ENCODE measurements around the gene DMXL2.

The DMXL2 gene

GRCh38 chr15:51621936-51622603 is 501 bp downstream of the DMXL2 start:
- TF ChIP-seq POLR2AphosphoS5 (IDR thresholded peaks at IDR 0.05; ENCODE audit: low read depth, low read length) (no peak), FOXP2 (optimal IDR thresholded peaks at IDR 0.05; ENCODE audit: borderline replicate concordance, extremely low read depth, extremely low read length, insufficient read depth) (no peak), SIN3A (IDR thresholded peaks at IDR 0.05; ENCODE audit: borderline replicate concordance, insufficient read depth, low read length) (no peak), TAF1 (IDR thresholded peaks at IDR 0.05; ENCODE audit: borderline replicate concordance, insufficient read depth, low read length) (no peak), REST (IDR thresholded peaks at IDR 0.05; ENCODE audit: insufficient read depth in 1 of 2, low read depth in 2 of 2, low read length in 2 of 2) (no peak)

GRCh38 chr15:51621155-51621765 is 1.3 kb downstream of the DMXL2 start:
- no peak for TF ChIP-seq REST (IDR thresholded peaks at IDR 0.05; ENCODE audit: insufficient read depth in 1 of 2, low read depth in 2 of 2, low read length in 2 of 2)
- TF ChIP-seq POLR2AphosphoS5 (IDR thresholded peaks at IDR 0.05; ENCODE audit: low read depth, low read length): no peak
- no peak for TF ChIP-seq TAF1 (IDR thresholded peaks at IDR 0.05; ENCODE audit: borderline replicate concordance, insufficient read depth, low read length)
- no peak for TF ChIP-seq FOXP2 (optimal IDR thresholded peaks at IDR 0.05; ENCODE audit: borderline replicate concordance, extremely low read depth, extremely low read length, insufficient read depth)

GRCh38 chr15:51620641-51621040 is 1.9 kb downstream of the DMXL2 start:
- TF ChIP-seq REST (IDR thresholded peaks at IDR 0.05; ENCODE audit: insufficient read depth in 1 of 2, low read depth in 2 of 2, low read length in 2 of 2): no peak
- no peak for TF ChIP-seq FOXP2 (optimal IDR thresholded peaks at IDR 0.05; ENCODE audit: borderline replicate concordance, extremely low read depth, extremely low read length, insufficient read depth)
- no peak for TF ChIP-seq POLR2AphosphoS5 (IDR thresholded peaks at IDR 0.05; ENCODE audit: low read depth, low read length)
- TF ChIP-seq SIN3A (IDR thresholded peaks at IDR 0.05; ENCODE audit: borderline replicate concordance, insufficient read depth, low read length): no peak
- TF ChIP-seq TAF1 (IDR thresholded peaks at IDR 0.05; ENCODE audit: borderline replicate concordance, insufficient read depth, low read length): no peak

GRCh38 chr15:51620122-51620521 is 2.4 kb downstream of the DMXL2 start:
- TF ChIP-seq TAF1 (IDR thresholded peaks at IDR 0.05; ENCODE audit: borderline replicate concordance, insufficient read depth, low read length) (no peak), POLR2AphosphoS5 (IDR thresholded peaks at IDR 0.05; ENCODE audit: low read depth, low read length) (no peak), REST (IDR thresholded peaks at IDR 0.05; ENCODE audit: insufficient read depth in 1 of 2, low read depth in 2 of 2, low read length in 2 of 2) (no peak), SIN3A (IDR thresholded peaks at IDR 0.05; ENCODE audit: borderline replicate concordance, insufficient read depth, low read length) (no peak), FOXP2 (optimal IDR thresholded peaks at IDR 0.05; ENCODE audit: borderline replicate concordance, extremely low read depth, extremely low read length, insufficient read depth) (no peak)
